Measurements from ENCODE around the gene CASTOR1.

The CASTOR1 gene

DNA sequence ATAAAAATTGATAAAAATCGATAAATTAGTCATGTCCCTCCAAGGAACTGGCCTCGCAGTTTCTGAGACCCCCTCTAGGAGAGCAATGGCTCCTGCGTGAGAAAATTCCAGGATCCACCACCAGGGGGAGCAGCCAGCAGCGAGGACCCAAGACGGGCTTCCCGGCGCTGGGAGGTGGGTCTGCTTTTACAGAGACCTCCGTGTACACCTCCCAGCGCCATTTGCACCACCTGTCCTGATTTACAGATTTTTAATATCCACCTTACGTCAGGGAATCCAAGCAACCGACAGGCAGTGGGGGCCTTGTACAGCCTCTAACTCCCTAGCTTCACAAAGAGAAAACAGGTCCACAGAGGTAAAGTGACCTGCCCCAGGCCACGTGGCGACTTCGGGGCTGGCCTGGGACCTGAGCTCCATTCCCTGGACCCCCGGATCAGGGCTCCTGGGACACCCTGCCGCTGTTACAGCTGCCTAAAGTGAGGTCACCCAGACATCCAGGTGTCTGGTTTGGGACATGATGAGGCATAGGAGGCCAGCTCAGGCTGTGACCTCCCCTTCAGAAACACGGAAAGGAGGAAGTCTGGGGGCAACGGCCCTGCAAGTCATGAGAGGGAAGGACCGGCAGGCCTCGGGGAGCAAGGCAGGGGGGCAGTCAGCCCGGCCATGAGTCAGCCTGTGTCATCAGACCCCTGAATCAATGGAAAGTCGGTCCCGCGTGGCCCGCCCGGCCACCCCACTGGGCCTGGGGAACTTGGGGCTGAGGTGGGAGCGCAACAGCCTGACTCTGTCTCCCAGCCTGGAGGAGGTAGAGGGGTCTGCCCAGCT lies 26.2 kb downstream of the CASTOR1 start:
- peak; percentile 51 to 63 for DNase-seq

DNA sequence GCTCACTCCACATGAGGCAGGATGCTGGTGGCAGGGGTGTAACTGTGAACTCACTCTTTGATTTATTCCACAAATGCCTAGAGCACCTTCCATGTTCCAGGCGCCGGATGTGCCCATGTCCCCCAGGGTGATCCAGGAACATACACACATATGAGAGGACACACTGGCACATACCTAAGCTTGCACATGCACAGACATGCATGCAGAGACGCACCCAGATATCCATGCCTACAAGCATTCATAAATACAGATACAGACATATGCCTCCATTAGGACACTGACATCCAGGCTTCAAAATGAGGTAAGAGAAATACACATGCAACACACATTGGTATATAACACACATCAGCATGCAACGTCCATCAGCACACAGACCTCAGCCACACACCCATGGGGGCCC lies 27.2 kb downstream of the CASTOR1 start:
- no peak for DNase-seq

DNA sequence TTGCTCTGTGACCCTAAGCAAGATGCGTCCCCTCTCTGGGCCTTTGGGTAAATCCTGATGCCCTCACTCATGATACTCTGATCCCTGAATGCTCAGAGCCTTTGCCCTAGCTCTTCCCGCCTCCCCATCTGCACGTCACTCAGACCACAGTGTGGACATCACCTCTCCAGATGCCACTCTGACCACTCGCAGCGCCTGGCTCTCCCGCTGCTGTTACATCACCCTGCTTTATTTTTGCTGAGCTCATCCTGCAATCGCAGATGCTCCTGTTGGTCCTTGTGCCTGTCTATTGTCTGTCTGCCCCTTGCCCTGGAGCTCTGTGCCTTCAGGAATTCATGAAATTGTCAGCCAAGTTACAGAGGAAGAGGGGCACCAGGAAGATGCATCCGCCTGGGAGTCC lies 28.2 kb downstream of the CASTOR1 start:
- no peak for DNase-seq

DNA sequence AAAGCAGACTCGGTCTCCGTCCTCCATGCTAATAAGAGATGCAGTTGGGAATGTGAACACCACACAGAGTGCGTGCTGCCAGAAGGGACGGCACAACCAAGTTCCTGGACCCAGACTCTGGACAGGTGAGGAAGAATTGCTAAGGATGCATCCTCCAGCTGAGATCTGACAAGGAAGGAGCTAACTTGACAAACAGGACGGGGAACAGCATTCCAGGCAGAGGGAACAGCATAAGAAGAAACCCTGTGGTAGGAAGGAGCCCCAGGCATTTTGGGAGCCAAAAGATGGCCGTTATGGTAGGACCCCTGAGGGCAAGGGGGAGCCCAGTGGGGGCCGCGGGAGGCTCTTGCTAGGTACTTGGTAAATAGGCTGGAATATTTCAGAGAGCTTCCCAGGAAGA lies 28.6 kb downstream of the CASTOR1 start:
- no peak for DNase-seq

DNA sequence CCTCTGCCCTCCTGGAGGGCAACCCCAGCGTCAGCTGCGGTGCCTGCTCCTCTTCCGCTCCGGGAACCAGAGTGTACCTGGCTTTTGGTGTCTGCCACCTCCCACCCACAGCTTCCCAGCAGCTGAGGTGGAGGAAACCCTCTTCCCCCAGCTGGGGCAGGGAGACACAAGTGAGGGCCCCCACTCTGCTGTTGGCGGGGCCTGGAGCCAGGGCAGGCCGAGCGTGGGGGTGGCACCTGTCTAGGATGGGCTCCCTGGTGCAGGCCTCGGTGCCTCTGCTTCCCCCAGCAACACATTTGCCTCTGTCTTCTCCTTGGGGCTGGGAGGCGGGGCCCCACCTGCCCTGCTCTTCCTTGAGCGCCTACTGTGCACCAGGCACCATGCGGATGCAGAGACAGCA lies 29.0 kb downstream of the CASTOR1 start:
- no peak for DNase-seq

DNA sequence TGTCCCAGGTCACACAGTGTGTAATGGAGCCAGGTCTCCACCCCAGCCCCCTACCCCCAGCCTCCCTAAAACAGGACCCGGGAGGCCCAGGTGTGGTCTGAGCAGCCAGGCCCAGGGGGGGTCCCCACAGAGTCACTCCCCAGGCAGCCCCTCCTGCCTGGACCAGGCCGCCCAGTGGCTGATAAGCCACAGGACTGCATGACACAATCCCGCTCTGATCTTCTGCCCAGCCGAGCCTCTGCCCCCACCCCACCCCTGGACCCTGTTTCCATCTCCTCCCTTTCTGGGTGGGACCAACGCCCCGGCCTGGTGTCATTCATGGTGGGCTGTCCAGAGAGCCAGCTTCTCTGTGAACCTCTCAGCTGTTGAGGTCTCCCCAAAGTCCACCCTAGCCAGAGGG lies 35.0 kb downstream of the CASTOR1 start:
- DNase-seq = no peak

DNA sequence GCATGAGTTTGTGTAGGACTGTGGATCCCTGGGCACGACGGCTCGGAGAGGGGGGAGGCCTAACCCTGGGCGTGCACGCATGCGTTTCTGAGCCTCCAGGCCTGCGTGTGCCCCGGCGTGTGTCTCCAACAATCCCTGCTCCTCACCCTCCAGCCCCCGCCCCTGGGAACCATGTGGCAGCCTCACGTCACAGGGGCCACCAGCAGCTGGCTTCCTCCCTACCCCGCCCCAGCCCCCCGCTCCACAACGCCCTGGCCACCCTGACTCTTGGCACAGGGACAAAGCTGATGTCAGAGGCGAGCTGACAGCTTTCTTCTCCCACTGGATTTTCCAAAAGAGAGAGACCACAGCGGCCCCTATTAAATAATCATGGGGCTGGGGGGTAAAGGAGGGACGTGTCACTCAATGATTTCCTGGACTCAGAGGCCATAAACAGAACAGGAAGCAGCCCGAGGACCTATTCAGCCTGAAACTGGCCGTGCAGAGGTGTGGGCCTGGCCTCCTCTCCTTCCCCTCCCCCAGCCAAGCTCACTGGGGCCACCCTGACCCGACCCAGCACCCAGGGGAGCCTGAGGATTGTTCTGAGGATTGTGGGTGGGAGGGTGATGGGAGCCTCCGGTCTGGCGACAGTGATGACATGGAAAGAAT lies 36.0 kb downstream of the CASTOR1 start:
- DNase-seq = peak in 1 of 2 experiments; percentile 17

DNA sequence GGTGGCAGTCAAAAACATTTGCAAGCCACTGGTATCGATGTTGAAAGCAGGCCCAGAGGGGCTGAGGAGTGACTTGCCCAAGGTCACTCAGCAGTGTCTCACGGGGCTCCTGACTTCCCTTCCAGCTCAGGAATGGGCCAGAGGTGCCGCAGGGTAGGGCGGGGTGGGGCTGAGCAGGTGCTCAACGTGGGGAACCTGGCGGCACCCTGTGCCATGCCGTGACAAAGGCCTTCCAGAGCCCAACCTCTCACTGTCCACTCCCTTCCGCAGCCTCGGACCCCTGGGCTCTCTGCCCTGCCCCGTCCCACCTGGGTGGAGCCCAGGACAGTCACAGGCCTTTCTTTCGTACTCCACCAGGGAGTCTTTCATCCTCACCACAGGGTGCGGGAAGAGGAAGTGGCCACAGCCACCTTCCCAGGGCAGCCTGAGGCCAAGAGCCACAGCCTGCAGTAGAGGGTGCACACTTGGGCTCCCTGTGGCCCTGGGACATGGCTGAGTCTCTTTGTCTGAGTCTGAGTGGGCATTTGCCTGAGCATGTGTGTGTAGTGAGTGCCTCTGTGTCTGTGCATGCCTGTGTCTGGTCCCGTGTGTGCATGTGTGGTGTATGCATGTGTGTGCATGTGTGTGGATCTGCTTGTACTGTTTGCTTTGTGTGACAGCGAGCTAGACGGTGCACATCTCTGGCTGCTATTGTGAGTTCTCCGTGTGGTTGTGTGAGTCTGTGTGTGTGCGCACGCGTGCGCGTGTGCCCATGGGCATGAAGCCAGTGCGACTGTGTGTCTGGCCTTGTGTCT lies 36.7 kb downstream of the CASTOR1 start:
- DNase-seq = peak in 1 of 2 experiments; percentile 32

DNA sequence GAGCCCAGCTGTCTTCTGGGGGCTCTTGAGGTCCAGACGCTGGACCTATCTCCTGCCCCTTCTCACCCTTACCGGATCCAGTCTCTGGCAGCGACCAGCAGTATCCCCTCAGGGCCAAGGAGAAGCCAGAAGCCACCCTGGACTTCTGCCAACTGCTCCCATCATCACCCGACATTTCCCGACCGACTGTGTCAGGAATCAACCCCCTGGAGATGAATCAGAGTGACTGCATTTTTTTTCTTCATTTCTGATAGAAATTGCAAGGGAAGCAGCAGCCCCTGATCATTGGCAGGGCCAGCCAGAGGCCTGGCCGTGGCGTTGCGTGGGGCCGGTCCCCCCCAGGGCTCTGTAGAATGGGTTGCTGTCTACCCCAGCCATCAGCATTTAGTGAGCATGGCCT lies 37.6 kb downstream of the CASTOR1 start:
- no peak for DNase-seq

DNA sequence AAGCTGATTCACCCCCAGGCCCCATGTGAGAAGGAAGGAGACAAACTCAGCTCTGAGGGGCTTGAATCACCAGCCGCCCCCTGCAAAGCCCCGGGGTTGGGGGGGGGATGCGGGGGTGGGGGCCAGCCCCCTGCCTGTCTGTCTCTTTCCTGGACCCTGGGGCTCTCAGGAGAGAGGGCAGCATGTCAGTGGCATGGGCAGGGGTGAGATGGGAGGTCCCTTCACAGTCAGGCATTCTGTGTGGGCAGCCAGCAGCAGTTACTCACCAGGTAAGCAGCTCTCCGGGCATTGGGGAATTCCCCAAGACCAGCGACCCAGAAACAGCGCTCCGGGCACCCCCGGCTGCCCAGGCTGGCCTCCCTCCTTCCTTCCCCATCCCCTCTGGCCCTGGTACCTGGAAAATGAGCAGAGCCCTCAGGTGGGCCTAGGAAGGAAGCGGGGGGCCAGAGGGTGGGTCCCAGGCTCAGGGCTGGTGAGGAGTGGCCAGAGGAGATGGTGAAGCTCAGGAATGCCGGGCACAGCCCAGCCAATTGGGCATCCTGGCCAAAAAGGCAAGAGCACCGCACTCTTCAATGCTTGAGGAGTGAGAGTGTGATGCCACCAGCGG lies 38.5 kb downstream of the CASTOR1 start:
- no peak for DNase-seq

DNA sequence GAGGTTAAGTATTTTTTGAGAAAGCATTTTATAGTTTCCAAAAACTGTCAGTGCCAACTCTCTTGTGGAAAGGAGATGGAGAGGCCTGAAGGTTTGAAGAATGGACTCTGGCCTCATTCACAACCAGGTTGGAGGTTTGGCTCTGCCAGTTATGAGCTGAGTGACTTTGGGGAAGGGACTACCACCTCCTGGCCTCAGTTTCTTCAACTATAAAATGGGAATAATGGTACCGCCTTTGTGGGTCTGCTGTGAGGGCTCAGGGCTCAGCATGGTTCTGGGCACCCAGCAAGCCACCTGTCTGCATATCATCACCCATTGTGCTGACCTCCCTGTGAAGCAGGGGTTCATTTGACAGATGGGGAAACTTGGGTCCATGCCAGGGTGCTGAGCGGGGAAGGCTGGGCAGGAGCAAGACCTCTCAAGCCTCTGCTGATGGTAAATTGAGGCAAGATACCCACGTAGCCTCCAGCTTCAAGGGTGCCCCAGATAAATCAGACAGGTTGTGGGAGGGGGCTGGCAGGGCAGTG lies 39.2 kb downstream of the CASTOR1 start:
- DNase-seq = no peak

DNA sequence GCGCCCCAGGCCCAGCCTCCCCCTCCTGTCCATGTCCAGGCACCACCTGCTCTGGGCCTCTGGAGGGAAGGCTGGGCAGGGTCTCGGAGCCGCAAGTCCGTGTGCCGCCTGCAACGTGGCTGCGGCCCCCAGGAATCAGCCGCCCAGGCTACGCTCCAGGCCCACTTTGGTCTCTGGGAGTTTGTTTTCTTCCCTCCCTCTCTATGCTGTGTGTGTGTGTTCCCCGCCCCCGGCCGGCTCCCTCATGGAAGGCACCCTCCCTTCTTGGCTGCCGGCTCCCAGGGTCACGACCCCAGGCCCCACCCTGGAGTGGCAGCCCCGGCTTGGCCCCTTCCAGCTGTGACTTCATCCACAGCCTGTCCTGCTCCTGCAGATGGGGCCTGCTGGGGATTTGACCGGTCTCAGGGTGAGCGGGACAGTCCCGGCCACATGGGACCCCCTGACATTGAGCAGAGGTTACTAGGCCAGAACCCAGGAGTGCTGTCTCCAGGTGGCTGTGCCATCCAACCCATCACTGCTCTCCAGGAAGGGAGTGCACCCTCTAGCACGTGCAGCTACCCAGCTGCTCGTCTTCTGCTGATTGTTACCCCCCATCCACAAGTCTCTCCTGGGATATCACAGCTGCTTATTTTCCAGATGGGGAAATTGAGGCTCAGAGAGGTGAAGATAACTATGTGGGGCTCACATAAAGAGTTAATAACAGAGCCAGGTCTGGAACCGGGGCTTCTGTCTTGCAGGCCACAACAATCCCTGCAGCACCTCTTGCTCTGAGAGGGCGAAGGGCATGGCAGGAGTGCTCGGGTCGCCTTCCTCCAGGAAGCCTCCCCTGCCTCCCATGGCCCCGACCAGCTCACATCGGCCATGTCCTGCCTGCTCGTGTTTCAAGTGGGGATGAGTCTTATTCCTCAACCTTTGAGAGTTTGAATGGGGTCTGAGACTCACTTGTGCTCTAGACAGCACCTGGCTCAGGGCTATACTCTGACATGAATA lies 40.0 kb downstream of the CASTOR1 start:
- DNase-seq = no peak

DNA sequence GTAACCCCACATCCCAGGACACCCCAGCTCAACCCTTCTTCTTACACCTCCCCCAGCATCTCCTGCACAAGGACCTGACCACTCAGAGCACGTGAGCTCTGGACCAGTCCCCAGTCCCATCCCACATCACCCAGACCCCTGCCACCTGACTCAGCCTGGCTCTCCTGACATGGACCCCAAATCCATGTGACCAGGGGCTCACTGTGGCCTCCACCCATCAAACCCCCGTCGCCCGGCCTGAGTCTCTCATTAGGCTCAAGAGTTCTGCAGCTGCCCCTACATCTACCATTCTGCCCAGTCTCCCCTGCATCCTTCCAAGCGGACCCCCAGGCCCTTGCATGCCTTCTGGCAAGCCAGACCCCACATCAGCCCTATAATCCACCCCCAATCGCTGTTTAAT lies 40.8 kb downstream of the CASTOR1 start:
- no peak for DNase-seq

DNA sequence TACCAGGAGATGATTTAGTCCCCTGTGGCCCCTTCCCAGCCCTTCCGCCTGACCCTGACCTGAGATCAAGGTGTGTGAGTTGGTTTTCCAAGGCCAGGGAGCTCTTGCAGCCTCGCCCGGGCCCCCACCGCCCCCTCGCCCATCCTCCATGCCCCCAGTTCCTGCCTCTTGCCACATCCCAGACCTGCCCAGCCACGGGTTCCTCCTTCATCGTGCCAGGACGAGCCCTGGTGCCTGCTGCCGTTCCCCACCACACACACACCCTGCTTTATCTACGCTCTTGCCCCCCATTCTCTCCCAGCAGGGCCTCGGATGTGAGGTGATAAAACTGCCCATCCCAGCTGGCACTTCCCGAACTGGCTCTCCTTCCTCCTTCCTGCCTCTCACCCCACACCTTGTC lies 41.3 kb downstream of the CASTOR1 start:
- no peak for DNase-seq

DNA sequence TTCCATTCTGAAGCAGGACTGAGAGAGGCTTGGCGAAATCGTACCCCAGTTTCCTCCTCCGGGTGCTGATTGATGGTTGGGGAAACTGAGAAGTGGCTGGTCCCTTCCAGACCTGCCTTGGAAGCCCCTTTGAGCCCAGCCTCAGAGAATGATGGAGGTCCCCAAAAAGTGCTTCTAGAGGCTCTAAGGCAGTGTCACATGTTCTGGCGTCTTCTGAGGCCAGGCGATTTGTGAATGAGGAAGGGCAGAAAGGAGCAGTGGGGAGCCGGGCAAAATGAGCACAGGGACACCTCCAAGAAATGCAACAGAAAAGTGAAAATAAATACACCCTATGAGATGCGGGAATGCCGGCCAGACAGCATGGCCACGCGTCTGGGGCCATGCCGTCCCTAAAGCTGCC lies 41.7 kb downstream of the CASTOR1 start:
- DNase-seq = no peak

DNA sequence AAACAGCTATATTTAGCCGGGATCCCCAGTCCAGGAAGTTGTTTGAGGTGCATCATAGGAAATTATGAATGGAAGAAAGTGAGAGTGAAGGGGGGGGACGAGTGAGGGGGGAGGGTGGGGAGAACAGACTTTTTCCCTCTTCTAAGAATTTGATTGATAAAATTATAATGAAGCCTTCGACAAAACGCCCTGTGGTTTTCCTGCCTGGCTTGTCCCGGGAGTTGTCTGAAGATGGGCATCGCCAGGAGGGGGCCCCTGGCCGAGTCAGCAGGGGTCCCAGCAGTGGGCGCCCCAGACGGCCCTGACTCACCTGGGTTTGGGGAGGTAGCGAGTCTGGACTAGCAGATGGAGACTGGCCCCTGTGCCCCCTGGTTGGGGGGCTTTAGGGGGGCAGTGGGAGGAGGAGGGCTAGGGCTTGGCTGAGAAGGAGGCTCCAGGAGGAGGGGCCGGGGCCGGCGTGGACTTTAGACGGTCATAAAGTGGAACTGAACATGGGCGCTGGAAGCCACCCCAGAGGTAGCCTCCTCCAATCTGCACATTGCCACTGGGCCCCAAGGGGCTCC lies 42.4 kb downstream of the CASTOR1 start:
- DNase-seq = no peak

DNA sequence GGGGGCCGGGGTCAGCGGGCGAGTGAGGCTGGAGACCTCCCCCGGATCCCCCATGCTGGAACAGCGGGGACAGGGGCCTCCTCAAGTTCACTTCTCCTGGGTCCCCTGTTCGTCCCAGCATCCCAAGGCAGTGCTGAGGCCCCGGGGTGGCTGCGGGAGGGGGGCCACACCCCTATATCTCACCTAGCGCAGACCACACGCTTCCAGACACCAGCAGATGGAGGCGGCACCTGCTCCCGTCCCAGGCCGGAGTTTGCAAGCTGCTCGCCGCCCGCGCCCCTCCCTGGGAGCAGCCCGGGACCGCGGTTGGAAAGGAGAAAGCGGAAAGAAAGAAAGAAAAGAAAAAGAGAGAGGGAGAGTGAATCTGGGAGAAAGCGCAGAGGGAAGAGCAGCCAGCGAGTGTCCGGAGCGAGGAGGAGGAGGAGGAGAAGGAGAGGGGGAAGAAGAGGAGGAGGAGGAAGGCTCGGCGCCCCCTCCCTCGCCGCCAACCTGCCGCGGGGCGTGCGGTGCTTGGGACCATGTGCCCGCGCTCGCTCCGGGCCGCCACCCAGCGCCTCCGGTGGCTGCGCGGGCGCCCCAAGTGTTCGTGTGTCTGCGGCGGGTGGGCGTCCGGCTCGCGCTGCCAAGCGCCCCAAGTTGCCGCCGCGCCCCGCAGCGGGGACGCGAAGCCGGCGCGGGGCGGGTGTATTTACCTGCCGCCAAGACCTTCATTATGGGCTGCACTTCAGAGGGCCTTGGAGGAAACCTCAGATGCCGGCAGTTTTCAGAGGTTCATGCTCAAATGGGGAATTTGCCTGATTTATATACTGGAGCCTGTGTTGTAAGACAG lies 43.1 kb downstream of the CASTOR1 start, which contains the start of gene LIF:
LIF (minus strand) TSS at position 775 of the 829 bp plus-strand sequence; CDS start at position 711, 64 bp downstream.
- no peak for DNase-seq

DNA sequence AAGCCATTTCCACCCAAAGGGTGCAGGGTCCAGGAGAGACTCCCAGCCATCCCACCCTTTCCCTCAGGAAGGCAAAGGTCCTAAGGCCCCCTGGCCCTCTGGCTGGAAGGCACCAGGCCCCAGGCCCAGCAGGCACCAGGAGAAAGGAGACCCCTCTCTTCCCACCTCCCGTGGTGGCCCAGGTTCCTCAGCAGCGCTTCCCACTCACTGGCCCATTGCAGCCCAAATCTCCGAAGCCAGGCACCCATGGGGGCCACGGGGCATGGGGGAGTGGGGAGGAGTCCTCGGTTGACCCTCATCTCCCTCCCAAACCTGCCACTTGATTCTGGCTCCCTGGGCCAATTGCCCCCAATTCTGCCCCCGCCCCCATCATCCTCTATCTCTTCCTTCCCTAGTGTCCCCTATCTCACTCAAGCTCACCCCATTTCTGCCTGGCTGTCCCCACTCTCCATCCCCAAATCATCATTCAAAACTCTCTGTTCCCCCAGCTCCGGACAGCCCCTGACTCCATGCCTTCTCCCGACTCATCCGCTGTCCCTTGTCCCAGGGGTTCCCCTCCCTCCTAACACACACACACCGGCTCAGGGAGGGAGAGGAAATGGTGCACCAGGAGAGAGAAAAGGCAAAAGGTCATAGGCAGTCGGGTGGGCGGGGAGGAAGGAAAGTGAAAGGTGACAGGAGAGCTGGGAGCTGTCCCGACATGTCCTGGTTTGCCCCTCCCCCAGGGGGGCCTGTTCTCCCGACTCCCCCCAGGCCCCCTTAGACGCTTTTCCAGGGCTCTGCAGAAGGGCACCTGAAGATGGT lies 43.9 kb downstream of the CASTOR1 start:
- DNase-seq = no peak

DNA sequence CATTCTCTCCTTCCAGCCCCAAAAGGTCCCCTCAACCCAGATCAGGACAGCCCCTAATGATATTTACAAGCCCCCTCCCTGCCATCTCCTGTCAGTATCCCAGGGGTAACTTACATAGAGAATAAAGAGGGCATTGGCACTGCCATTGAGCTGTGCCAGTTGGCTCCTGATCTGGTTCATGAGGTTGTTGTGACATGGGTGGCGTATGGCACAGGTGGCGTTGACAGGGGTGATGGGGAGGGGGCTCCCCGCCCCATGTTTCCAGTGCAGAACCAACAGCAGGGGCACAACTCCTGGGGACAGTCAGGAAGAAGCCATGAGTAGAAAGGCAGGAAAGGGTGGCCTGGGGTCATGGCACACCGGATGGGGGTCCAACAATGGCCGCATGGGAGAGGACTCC lies 44.7 kb downstream of the CASTOR1 start:
- no peak for DNase-seq

Measured in NCI-H2081 (cell line).